DND-41 (cell line): ENCODE results near the gene SELENOF.
A peak's percentile ranks its signal among the peaks of the same experiment; 100 is the strongest.
"Not testable (repeated sequence)": the region's sequence is repeated elsewhere in the genome, so short reads cannot be mapped to it uniquely, and the experiment has no call there.

ENCODE experiments used
- ATAC-seq: fragments of 200-7000 bp; cut with Tn5 transposase; 3 replicates; pipeline ENCODE4 v1.9.1; 2021; ENCODE audit warnings: low read depth; ENCODE audit not compliant: insufficient read depth
- DNase-seq: peaks from one replicate; pipeline ENCODE4 v3.0.0-alpha.2; 2020
- H2AFZ ChIP-seq: 2 replicates; pipeline ENCODE4 v1.6.0; 2012; ENCODE audit warnings: low read depth, low read length
- H3K27ac ChIP-seq: 2 replicates; pipeline ENCODE4 v1.5.1; 2012; ENCODE audit warnings: low read length, inconsistent platforms
- H3K27me3 ChIP-seq: fragments of 200-600 bp; sonication (generic); 2 replicates; pipeline ENCODE4 v1.6.0; 2012; ENCODE audit warnings: low read length, mild to moderate bottlenecking, inconsistent platforms; ENCODE audit not compliant: insufficient read depth, poor library complexity
- H3K36me3 ChIP-seq: 2 replicates; pipeline ENCODE4 v1.5.1; 2012; ENCODE audit warnings: low read length, inconsistent platforms; ENCODE audit not compliant: insufficient read depth
- H3K4me1 ChIP-seq: 2 replicates; pipeline ENCODE4 v1.5.1; 2012; ENCODE audit warnings: mild to moderate bottlenecking, low read length; ENCODE audit not compliant: insufficient read depth
- H3K4me2 ChIP-seq: 2 replicates; pipeline ENCODE4 v1.6.0; 2012; ENCODE audit warnings: mild to moderate bottlenecking, moderate library complexity, low read length, inconsistent platforms; ENCODE audit not compliant: insufficient read depth
- H3K4me3 ChIP-seq, 2 experiments: fragments of 200-600 bp in 1 of 2; shearing (Covaris generic) in 1 of 2; 2 replicates each; pipeline ENCODE4 v1.5.1; 2012 to 2016; ENCODE audit warnings: inconsistent platforms in 2 of 2, low read length in 2 of 2, mild to moderate bottlenecking in 2 of 2, low read depth in 1 of 2, moderate library complexity in 1 of 2
- H3K79me2 ChIP-seq: 2 replicates; pipeline ENCODE4 v1.6.0; 2012; ENCODE audit warnings: low read length, inconsistent platforms; ENCODE audit not compliant: insufficient read depth
- H3K9ac ChIP-seq: 2 replicates; pipeline ENCODE4 v1.6.0; 2012; ENCODE audit warnings: low read depth, mild to moderate bottlenecking, inconsistent platforms, low read length, moderate library complexity
- H3K9me3 ChIP-seq: 2 replicates; pipeline ENCODE4 v1.5.1; 2012; ENCODE audit warnings: low read length, moderate library complexity, mild to moderate bottlenecking, inconsistent platforms; ENCODE audit not compliant: insufficient read depth, severe bottlenecking
- H4K20me1 ChIP-seq: 2 replicates; pipeline ENCODE4 v1.6.0; 2012; ENCODE audit warnings: low read length; ENCODE audit not compliant: insufficient read depth
- CTCF ChIP-seq: IDR thresholded peaks from 2 replicates; pipeline ENCODE4 v1.5.1; 2012; ENCODE audit warnings: borderline replicate concordance, low read length, moderate library complexity, mild to moderate bottlenecking; ENCODE audit not compliant: poor library complexity, severe bottlenecking; ENCODE audit errors: extremely low read depth
- EZH2 ChIP-seq: IDR thresholded peaks from 3 replicates; pipeline ENCODE4 v1.6.1; 2012; ENCODE audit warnings: borderline replicate concordance, low read depth, mild to moderate bottlenecking, moderate library complexity, low read length, inconsistent platforms; ENCODE audit not compliant: severe bottlenecking

Gene SELENOF

DNA sequence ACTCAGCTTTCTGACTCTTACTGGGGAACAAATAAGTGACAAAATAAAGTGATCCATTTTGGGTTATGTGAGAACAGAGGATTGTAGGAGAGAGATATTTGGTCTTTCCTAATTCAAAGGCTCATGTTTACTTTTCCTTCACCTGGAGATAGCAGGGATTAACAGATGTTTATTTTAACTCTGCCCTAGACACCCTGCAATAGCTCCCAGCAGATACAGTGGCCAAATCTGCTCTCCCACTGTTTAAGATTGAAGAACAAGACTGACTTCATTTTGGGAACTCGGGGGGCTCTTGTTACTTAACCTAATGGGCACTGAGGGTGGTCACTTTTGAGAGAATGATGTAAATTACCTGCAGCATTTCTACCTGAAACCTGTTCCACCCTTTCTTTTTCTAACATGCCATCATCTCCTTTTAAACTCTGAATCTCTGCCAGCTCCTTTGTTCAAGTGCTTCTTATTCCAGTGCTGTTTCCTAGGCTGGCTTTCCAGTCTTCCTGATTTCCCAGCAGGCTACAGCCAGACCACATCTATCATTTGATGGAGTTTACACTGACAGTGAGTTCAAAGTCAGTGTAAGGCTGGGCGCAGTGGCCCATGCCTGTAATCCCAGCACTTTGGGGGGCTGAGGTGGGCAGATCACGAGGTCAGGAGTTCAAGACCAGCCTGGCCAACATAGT lies 90.0 kb downstream of the SELENOF start:
- H3K36me3 ChIP-seq = no peaks in the 10 kb centered on the region
- no peaks in the 10 kb centered on the region for H3K9me3 ChIP-seq
- H3K4me2 ChIP-seq = no peak overlapping the region
- no peak overlapping the region for H2AFZ ChIP-seq
- DNase-seq (no peak), ATAC-seq (no peak)
- no peak for TF ChIP-seq CTCF
- no peaks in the 10 kb centered on the region for H3K27me3 ChIP-seq
- H4K20me1 ChIP-seq = no peaks in the 10 kb centered on the region
- H3K27ac ChIP-seq = no peak overlapping the region
- H3K79me2 ChIP-seq = no peaks in the 10 kb centered on the region
- H3K4me3 ChIP-seq = no peak overlapping the region
- no peaks in the 10 kb centered on the region for H3K4me1 ChIP-seq
- no peak overlapping the region for H3K9ac ChIP-seq

DNA sequence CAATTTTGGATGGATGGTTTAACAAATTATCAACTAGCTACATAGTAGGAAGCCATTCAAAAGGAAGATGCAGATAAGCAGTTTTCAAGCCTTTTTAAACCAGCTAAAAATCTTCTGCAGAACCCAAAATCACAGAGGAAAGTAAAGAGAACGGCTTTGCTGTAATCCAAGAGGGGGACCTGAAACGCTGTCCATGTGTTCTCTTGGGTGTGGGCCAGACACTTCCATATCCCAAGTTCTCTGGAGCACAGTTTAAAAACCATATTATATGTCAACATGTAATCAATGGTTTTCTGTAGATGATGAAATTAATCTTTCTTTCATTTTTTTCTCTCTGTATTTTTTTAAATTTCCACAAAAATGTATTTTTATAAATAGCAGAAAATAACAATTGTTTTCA lies 90.5 kb downstream of the SELENOF start:
- Histone ChIP-seq H3K9ac (no peak overlapping the region), H3K9me3 (no peaks in the 10 kb centered on the region), H3K27me3 (no peaks in the 10 kb centered on the region), H3K36me3 (no peaks in the 10 kb centered on the region), H4K20me1 (no peaks in the 10 kb centered on the region), H3K4me1 (no peaks in the 10 kb centered on the region), H3K4me2 (no peak overlapping the region), H3K79me2 (no peaks in the 10 kb centered on the region), H3K4me3 (no peak overlapping the region), H3K27ac (no peak overlapping the region), H2AFZ (no peak overlapping the region)
- no peak for TF ChIP-seq EZH2
- no peak for TF ChIP-seq CTCF
- DNase-seq (no peak), ATAC-seq (no peak)

DNA sequence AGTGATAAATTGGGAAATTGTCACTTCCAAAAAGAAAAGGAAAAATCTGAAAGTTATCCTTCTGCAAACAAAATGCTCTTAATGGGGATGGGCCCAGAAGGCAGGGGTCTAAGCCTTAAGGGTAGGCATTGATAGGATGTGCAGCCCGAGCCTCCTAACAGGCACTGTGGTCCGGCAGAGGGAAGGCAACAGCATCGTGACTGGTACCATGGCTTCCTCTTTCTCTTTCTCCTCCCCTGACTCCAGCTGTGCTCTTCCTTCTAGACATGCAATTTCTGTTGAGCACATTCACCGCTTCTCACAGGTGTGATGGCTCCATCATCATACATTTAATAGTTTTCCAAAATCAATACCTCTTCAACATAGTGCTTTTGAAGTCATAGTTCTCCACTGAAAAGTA lies 91.5 kb downstream of the SELENOF start:
- ATAC-seq (peak; percentile 39; the same call in 1 of the 3 replicates), DNase-seq (no peak)
- H3K4me3 ChIP-seq = no peak overlapping the region
- no peak overlapping the region for H3K4me2 ChIP-seq
- H3K4me1 ChIP-seq = no peaks in the 10 kb centered on the region
- no peaks in the 10 kb centered on the region for H3K27me3 ChIP-seq
- H3K9me3 ChIP-seq = no peaks in the 10 kb centered on the region
- no peak overlapping the region for H3K27ac ChIP-seq
- H3K36me3 ChIP-seq = no peaks in the 10 kb centered on the region
- no peaks in the 10 kb centered on the region for H3K79me2 ChIP-seq
- H2AFZ ChIP-seq = no peak overlapping the region
- H3K9ac ChIP-seq = no peak overlapping the region
- no peak for TF ChIP-seq CTCF
- no peaks in the 10 kb centered on the region for H4K20me1 ChIP-seq

GRCh38 chr1:86821956-86822355 lies 92.0 kb downstream of the SELENOF start:
- ATAC-seq = no peak
- Histone ChIP-seq H3K27me3 (no peaks in the 10 kb centered on the region), H3K36me3 (no peaks in the 10 kb centered on the region), H3K9me3 (no peaks in the 10 kb centered on the region), H3K4me1 (no peaks in the 10 kb centered on the region), H4K20me1 (no peaks in the 10 kb centered on the region), H3K4me2 (no peak overlapping the region), H3K79me2 (no peaks in the 10 kb centered on the region), H3K27ac (no peak overlapping the region), H3K9ac (no peak overlapping the region), H3K4me3 (no peak overlapping the region), H2AFZ (no peak overlapping the region)
- no peak for DNase-seq
- TF ChIP-seq EZH2 (no peak), CTCF (no peak)

DNA sequence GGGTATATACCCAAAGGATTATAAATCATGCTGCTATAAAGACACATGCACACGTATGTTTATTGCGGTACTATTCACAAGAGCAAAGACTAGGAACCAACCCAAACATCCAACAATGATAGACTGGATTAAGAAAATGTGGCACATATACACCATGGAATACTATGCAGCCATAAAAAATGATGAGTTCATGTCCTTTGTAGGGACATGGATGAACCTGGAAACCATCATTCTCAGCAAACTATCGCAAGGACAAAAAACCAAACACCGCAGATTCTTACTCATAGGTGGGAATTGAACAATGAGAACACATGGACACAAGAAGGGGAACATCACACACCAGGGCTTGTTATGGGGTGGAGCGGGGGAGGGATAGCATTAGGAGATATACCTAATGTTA lies 94.0 kb downstream of the SELENOF start:
- not testable (repeated sequence) for H3K4me1 ChIP-seq, H3K36me3 ChIP-seq, H3K9me3 ChIP-seq, H2AFZ ChIP-seq, ATAC-seq, H3K27ac ChIP-seq, H4K20me1 ChIP-seq, H3K9ac ChIP-seq, H3K79me2 ChIP-seq, H3K4me2 ChIP-seq, H3K27me3 ChIP-seq, DNase-seq, H3K4me3 ChIP-seq
